ENCODE measurements around the gene PGAP2. TPM values are rescaled to one million over a fixed set of nuclear protein-coding genes. Genes with fewer than 3 reads are reported as not detected.

Gene PGAP2
- total RNA-seq, 1 donor from 2014 or later: 12.7 TPM

DNA sequence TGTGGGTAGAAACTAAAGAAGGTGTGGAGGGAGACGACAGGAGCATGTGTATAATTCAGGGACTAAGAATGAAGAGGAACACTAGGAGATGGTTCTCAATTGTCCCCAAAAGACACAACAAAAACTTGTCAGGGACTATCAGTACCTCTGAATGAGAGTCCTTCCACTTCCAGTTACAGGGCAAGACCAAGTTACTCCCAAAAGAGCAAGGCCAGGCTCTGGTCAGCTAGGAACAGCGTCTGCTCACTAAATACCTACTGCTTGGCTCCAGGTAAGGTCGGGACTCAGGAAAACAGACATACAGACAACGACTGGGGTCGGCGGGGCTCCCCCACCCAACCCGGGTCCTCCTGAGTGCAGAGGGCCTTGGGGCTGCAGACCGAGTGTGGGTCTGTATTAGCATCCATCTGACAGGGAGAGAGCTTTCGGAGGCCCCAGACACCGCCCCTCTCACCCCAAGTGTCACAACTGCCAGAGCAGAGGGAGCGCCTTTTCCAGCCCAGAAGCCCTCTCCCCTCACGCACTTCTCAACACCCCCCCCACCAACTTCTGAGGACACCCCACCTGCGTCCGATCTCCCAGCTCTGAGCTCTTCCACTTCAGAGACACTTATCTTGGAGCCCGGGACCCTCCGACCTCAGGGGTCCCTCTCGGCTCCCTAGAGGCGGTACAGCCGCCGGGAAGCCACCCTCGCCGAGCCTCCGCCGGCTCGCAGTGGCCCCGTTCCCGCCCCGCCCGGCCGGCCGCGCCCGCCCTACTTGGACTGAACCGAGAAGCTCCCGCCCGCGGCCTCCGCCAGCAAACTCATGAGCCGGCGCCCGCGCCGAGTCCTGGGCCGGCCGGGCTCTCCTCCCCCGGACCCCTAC, 31.9 kb downstream of the PGAP2 start:
- H3K4me3 Mint-ChIP-seq (ENCODE audit: unreplicated experiment): peak overlapping the region; percentile 81
- TF ChIP-seq, protein P1, sequence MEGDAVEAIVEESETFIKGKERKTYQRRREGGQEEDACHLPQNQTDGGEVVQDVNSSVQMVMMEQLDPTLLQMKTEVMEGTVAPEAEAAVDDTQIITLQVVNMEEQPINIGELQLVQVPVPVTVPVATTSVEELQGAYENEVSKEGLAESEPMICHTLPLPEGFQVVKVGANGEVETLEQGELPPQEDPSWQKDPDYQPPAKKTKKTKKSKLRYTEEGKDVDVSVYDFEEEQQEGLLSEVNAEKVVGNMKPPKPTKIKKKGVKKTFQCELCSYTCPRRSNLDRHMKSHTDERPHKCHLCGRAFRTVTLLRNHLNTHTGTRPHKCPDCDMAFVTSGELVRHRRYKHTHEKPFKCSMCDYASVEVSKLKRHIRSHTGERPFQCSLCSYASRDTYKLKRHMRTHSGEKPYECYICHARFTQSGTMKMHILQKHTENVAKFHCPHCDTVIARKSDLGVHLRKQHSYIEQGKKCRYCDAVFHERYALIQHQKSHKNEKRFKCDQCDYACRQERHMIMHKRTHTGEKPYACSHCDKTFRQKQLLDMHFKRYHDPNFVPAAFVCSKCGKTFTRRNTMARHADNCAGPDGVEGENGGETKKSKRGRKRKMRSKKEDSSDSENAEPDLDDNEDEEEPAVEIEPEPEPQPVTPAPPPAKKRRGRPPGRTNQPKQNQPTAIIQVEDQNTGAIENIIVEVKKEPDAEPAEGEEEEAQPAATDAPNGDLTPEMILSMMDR (IDR thresholded peaks at IDR 0.05): no peak
- peaks cover 37% of the 10 kb centered on the region for H3K4me1 Mint-ChIP-seq (ENCODE audit: low read depth)
- peaks cover 3% of the 10 kb centered on the region for H3K36me3 Mint-ChIP-seq (ENCODE audit: low read depth)
- peak overlapping the region; percentile 41 for H3K27ac Mint-ChIP-seq (ENCODE audit: unreplicated experiment)
- no peak for DNase-seq (ENCODE audit: low spot score)
- no peaks in the 10 kb centered on the region for H3K9me3 Mint-ChIP-seq (ENCODE audit: low read depth)
- H3K27me3 Mint-ChIP-seq (ENCODE audit: low read depth): no peaks in the 10 kb centered on the region

DNA sequence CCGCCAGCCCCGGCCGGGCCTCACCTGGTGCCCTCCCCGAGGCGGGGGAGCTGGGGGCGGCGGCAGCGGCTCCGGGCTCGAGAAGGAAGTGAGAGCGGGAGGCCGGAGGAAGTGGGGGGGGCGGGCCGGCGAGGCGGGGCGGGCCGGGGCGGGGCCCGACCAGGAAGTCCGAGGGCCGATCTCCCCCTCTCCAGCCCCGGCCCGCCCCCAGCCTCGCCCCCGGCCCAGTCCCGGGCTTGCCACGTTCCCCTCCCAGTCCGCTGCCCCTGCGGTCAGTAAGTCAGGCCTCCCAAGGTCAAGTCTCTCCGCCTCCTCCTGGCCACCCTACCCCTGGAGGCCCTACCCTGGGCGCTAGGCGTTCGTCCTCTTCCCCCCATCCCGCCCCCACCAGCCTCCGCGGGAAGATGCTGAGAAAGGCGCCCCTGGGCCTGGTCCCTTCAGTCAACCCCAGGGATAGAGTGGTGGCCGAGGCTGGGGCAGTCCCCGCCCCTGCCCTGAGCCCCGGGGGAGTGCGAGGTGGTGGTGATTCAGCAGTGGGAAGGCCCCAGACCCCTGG, 32.6 kb downstream of the PGAP2 start, which contains the start of gene RHOG:
Gene RHOG, minus strand, starts transcription at position 90 of the 556 bp plus-strand sequence. CDS start 12,821 bp downstream, outside the sequence.
- Mint-ChIP-seq H3K9me3 (ENCODE audit: low read depth) (no peaks in the 10 kb centered on the region), H3K36me3 (ENCODE audit: low read depth) (no peaks in the 10 kb centered on the region), H3K27me3 (ENCODE audit: low read depth) (no peaks in the 10 kb centered on the region), H3K4me3 (ENCODE audit: unreplicated experiment) (peak within 1 kb of the TSS; percentile 81), H3K4me1 (ENCODE audit: low read depth) (peaks cover 31% of the 10 kb centered on the region), H3K27ac (ENCODE audit: unreplicated experiment) (peak within 1 kb of the TSS; percentile 94)
- TF ChIP-seq, protein P1 (IDR thresholded peaks at IDR 0.05): no peak
- no peak for DNase-seq (ENCODE audit: low spot score)

DNA sequence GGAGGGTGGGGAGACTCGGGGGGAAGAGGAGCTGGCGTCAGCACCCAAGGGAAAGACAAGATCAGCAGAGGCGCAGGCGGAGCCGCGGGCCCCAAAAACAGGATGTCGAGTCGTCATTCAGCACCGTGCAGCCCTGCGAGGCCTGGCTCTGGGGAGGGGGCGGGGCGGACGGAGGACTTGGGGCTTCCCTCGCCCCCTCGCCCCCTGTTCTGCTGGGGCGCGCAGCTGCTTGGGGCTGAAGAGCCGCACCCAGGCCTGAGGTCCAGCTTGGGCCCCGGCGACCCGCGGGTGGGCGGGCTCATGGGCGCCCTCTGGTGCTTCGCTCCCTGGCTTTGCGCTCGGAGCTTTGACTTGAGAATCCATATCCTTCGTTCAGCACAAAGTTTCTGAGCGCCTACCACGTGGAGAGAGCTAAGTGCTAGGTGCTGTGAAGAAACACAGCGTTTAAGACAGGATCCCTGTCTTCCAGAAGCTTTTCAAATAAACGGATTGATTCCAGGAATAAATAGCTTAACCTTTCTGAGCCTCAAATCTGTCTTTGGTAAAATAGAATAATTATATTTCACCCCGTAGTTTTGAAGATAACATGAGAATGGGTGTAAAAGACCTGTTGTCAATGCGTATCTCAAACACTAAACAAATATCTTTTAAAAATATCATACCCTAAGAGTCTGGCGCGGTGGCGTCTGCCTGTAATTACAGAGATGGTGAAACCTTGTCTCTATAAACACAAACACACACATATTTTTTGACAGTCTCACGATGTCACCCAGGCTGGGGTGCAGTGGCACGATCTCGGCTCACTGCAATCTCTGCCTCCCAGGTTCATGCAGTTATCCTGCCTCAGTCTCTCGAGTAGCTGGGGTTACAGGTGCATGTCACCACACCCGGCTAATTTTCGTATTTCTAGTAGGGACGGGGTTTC, 33.3 kb downstream of the PGAP2 start:
- peak overlapping the region; percentile 94 for H3K27ac Mint-ChIP-seq (ENCODE audit: unreplicated experiment)
- no peak for DNase-seq (ENCODE audit: low spot score)
- H3K4me1 Mint-ChIP-seq (ENCODE audit: low read depth): peaks cover 31% of the 10 kb centered on the region
- no peaks in the 10 kb centered on the region for H3K9me3 Mint-ChIP-seq (ENCODE audit: low read depth)
- TF ChIP-seq, protein P1 (IDR thresholded peaks at IDR 0.05): peak; percentile 96
- H3K36me3 Mint-ChIP-seq (ENCODE audit: low read depth): no peaks in the 10 kb centered on the region
- peak overlapping the region; percentile 81 for H3K4me3 Mint-ChIP-seq (ENCODE audit: unreplicated experiment)
- no peaks in the 10 kb centered on the region for H3K27me3 Mint-ChIP-seq (ENCODE audit: low read depth)

DNA sequence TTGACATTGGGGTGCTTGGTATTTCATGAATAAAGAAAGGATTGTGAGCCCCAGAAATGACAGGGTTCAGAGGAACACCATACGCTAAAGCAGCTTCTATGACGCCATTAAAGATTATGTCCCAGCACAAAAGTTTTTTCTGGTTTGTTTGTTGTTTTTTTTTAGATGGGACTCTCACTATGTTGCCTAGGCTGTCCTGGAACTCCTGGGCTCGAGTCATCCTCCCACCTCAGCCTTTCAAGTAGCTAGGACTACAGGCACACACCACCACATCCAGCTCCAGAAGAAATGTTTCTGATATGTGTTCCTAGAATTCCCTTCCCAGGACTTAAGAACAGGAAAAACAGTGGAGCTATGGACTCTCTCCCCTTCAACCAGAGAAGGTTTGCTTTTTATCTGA, 35.0 kb downstream of the PGAP2 start:
- Mint-ChIP-seq H3K27me3 (ENCODE audit: low read depth) (peaks cover under 1% of the 10 kb centered on the region), H3K36me3 (ENCODE audit: low read depth) (no peaks in the 10 kb centered on the region), H3K27ac (ENCODE audit: unreplicated experiment) (no peak overlapping the region), H3K4me3 (ENCODE audit: unreplicated experiment) (no peak overlapping the region), H3K4me1 (ENCODE audit: low read depth) (peaks cover 21% of the 10 kb centered on the region), H3K9me3 (ENCODE audit: low read depth) (no peaks in the 10 kb centered on the region)
- DNase-seq (ENCODE audit: low spot score): no peak
- TF ChIP-seq, protein P1 (IDR thresholded peaks at IDR 0.05): no peak

DNA sequence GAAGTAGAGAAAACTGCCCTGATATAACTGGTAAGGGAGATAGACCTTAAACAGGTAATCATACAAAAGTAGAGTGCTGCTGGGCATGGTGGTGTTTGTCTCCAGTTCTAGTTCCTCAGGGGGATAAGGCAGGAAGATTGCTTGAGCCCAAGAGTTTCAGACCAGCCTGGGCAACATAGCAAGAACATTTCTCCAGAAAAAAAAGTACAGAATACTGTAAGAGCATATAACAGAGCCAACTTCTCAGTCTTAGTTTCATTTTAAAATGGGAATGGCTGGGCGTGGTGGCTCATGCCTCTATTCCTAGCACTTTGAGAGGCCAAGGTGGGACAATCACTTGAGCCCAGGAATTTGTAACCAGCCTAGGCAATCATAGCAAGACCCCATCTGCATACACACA, 36.9 kb downstream of the PGAP2 start:
- Mint-ChIP-seq H3K4me1 (ENCODE audit: low read depth) (peaks cover 3% of the 10 kb centered on the region), H3K27ac (ENCODE audit: unreplicated experiment) (no peak overlapping the region), H3K36me3 (ENCODE audit: low read depth) (no peaks in the 10 kb centered on the region), H3K4me3 (ENCODE audit: unreplicated experiment) (no peak overlapping the region), H3K9me3 (ENCODE audit: low read depth) (no peaks in the 10 kb centered on the region), H3K27me3 (ENCODE audit: low read depth) (peaks cover 5% of the 10 kb centered on the region)
- TF ChIP-seq, protein P1 (IDR thresholded peaks at IDR 0.05): no peak
- DNase-seq (ENCODE audit: low spot score): no peak
